Keratinocyte (primary cell): Measurements from ENCODE around the gene LIPH.

ENCODE experiments used
- CTCF ChIP-seq, 3 experiments: IDR thresholded peaks in 1 of 3; conservative IDR thresholded peaks in 1 of 3; optimal IDR thresholded peaks in 1 of 3; 2 replicates in 2 of 3; 3 replicates in 1 of 3; pipeline versions ENCODE3 to v1.5.1; 2011; ENCODE audit warnings: low read length in 3 of 3, mild to moderate bottlenecking in 3 of 3, moderate library complexity in 2 of 3, control low read depth in 1 of 3, inconsistent platforms in 1 of 3; ENCODE audit not compliant: insufficient read depth in 2 of 3; ENCODE audit errors: extremely low read depth in 1 of 3
- EZH2 ChIP-seq: IDR thresholded peaks from one replicate; pipeline ENCODE4 v1.6.1; 2012; ENCODE audit warnings: inconsistent platforms, mild to moderate bottlenecking, low read length, moderate library complexity

GRCh38 chr3:185527364-185527763 lies 25.0 kb downstream of the LIPH start:
- TF ChIP-seq EZH2, result no peak
- no peak for TF ChIP-seq CTCF (optimal IDR thresholded peaks at IDR 0.05 in 1 of 3, IDR thresholded peaks at IDR 0.05 in 1 of 3, conservative IDR thresholded peaks at IDR 0.05 in 1 of 3; ENCODE audit: extremely low read depth in 1 of 3, insufficient read depth in 2 of 3, low read length in 3 of 3)
